ENCODE results near the gene VWA7. TPM values are rescaled to one million over a fixed set of nuclear protein-coding genes. Genes with fewer than 3 reads are reported as not detected.

VWA7 gene
- total RNA-seq, 3 donors from 2014 or later = under 0.01 to 1.6 TPM; not detected in 1

DNA sequence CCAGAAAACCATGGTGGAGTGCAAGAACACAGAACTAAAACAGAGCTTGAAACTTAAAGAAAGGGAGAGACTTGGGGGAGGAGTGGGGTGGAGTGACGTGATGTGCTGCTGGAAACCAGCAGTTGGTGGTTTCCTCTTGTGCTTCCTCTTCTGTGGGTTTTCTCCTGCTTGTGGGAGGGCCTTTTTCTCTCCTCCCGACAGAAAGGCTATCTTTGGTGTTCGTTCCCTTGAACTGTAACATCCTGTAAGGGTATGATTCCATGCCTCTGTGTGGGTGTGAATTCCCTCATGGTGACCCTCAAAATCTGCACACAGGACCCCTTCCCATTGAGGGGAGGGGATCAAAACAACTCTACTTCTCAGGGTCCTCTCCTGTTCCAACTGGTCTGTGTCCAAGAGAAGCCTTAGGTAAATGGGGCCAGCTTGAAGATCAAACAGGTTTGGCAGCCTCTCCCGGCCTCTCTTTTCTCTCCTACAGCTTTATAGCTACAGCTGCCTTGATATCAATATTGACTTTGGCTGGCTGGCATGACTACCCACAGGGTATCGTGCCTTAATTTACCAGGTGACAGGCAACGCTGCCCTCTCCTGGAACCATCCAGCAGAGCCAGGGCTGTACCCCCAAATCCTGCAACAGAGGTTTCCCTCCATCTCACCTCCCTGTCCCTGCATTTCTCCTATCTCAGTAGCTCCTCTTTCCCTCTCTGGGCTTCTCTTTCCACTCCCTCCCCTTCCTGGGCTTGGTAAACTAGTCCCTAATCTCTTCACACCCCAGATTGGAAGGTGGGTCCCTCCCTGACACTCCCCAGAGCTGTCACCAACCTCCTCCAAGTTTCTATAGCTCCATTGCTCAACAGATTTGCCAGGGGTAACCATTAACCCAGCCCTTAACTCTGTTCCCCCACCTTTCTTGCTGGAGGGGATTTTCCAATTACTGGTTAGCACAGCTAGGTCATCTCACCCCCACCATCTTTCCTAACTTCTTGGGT lies 38.8 kb downstream of the VWA7 start:
- TF ChIP-seq POLR2A (IDR thresholded peaks at IDR 0.05) = no peak
- TF ChIP-seq, protein P1, sequence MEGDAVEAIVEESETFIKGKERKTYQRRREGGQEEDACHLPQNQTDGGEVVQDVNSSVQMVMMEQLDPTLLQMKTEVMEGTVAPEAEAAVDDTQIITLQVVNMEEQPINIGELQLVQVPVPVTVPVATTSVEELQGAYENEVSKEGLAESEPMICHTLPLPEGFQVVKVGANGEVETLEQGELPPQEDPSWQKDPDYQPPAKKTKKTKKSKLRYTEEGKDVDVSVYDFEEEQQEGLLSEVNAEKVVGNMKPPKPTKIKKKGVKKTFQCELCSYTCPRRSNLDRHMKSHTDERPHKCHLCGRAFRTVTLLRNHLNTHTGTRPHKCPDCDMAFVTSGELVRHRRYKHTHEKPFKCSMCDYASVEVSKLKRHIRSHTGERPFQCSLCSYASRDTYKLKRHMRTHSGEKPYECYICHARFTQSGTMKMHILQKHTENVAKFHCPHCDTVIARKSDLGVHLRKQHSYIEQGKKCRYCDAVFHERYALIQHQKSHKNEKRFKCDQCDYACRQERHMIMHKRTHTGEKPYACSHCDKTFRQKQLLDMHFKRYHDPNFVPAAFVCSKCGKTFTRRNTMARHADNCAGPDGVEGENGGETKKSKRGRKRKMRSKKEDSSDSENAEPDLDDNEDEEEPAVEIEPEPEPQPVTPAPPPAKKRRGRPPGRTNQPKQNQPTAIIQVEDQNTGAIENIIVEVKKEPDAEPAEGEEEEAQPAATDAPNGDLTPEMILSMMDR (IDR thresholded peaks at IDR 0.05) = peak in 2 of 3 donors; percentile 16 to 46
- DNase-seq (ENCODE audit: low spot score in 2 of 2) = peak; percentile 74 to 81

DNA sequence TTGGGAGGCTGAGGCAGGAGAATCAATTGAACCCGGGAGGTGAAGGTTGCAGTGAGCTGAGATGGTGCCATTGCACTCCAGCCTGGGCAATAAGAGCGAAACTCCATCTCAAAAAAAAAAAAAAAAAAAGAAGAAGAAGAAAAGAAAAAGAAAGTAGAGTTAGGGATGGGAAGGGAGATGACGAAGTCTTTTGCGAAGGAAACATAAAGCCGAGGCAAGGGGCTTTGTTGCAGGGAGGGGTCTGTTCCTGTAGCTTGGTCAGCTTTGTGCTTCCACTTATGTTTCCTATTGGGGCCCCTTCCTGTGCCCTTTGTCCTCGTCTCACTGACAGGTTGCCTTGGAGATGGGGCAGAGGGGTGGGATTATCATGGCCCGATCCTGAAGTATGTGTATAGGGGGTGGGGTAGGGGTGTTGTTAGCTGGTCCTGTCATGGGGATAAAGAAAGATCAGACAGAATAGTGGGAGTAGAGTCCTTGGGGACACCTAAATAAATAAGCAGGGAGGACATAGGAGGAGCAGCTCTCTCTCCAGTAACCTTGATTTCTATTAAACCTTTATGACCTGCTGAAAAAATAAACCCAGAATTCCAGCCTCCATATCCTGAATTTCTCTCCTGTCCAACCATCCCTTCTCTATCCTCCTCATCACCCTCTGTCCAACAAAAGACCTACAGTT lies 39.7 kb downstream of the VWA7 start:
- intact Hi-C loops (cut with DNase I; ENCODE audit: low total_unique reads) = no loop called here
- H3K36me3 ChIP-seq = no peaks in the 10 kb centered on the region
- peak overlapping the region; percentile 95 to 96 for H3K27ac ChIP-seq
- DNase-seq (ENCODE audit: low spot score in 2 of 2) = no peak
- TF ChIP-seq, protein P1 (IDR thresholded peaks at IDR 0.05) = no peak
- TF ChIP-seq POLR2AphosphoS5 (IDR thresholded peaks at IDR 0.05) = no peak
- H3K4me3 ChIP-seq = peak overlapping the region in 2 of 3 donors; percentile 7 to 75
- H3K4me1 ChIP-seq = peaks cover 14 to 35% of the 10 kb centered on the region in 2 donors
- H3K9me3 ChIP-seq = no peaks in the 10 kb centered on the region
- no peaks in the 10 kb centered on the region for H3K27me3 ChIP-seq

More for the DNA sequence above, 38.8 kb downstream of the VWA7 start:
- peaks cover 14 to 35% of the 10 kb centered on the region in 2 donors for H3K4me1 ChIP-seq
- peak overlapping the region in 2 of 3 donors; percentile 7 to 42 for H3K4me3 ChIP-seq
- no peaks in the 10 kb centered on the region for H3K9me3 ChIP-seq
- H3K27ac ChIP-seq = peak overlapping the region; percentile 95 to 96
- H3K36me3 ChIP-seq = no peaks in the 10 kb centered on the region
- no peaks in the 10 kb centered on the region for H3K27me3 ChIP-seq
- intact Hi-C loops (cut with DNase I; ENCODE audit: low total_unique reads) = no loop called here

GRCh38 chr6:31736768-31737314 lies 40.3 kb downstream of the VWA7 start:
- Histone ChIP-seq H3K4me3 (peak overlapping the region; percentile 68 to 76 (median 75)), H3K9me3 (no peaks in the 10 kb centered on the region), H3K4me1 (peaks cover 14 to 35% of the 10 kb centered on the region in 2 donors), H3K27me3 (no peaks in the 10 kb centered on the region), H3K27ac (peak overlapping the region; percentile 95 to 96), H3K36me3 (no peaks in the 10 kb centered on the region)
- intact Hi-C loops (cut with DNase I; ENCODE audit: low total_unique reads) = no loop called here
- TF ChIP-seq, protein P1 (IDR thresholded peaks at IDR 0.05) = no peak
- no peak for TF ChIP-seq POLR2A (IDR thresholded peaks at IDR 0.05)
- no peak for TF ChIP-seq POLR2AphosphoS5 (IDR thresholded peaks at IDR 0.05)
- DNase-seq (ENCODE audit: low spot score in 2 of 2) = no peak

DNA sequence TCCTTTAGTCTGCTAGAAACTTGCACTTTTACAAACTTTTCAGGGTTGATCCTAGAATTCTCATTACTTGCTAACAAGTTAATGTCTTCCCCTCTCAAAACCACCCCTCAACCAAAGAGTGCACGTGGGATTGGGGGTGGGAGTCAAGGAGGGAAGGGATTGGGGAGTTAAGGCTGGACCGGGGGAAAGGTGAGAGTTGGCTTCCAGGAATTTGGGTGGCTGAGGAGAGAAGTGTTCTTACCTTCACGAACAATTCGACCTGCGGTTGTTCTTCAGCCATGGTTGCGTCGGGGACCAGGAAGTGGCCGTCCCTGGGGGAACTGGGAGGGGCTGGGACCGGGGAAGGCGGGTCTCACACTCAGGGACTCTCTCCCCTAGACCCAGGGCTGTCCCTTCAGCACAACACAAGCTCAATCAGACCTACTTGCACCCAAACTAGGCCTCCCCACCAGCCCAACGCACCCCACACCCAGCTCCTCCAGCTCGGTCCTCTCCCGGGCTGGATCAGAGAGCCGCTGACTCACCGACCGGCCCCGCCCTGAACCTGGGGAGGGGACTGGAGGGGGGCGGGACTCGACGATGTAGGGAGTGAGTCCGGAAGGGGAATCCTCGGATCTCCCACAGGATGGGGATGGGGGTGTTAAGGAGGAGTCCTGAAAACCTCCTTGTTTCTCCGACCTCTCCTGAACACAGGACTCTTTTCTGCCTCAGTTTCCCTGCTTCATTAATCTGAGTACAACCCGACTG lies 40.9 kb downstream of the VWA7 start, which contains the start of gene CLIC1:
Gene CLIC1, minus strand, starts transcription at position 510 of the 747 bp plus-strand sequence. Its CDS starts 230 bp downstream, at position 280.
- H3K4me1 ChIP-seq = peaks cover 14 to 35% of the 10 kb centered on the region in 2 donors
- DNase-seq (ENCODE audit: low spot score in 2 of 2) = peak; percentile 88 to 91

More for the DNA sequence above, 40.9 kb downstream of the VWA7 start, which contains the start of gene CLIC1:
- Histone ChIP-seq H3K4me3 (peak within 1 kb of the TSS; percentile 68 to 76 (median 75)), H3K27ac (peak within 1 kb of the TSS; percentile 95 to 96), H3K36me3 (no peaks in the 10 kb centered on the region), H3K27me3 (no peaks in the 10 kb centered on the region), H3K9me3 (no peaks in the 10 kb centered on the region)
- intact Hi-C loops (cut with DNase I; ENCODE audit: low total_unique reads) = no loop called here
- TF ChIP-seq, protein P1 (IDR thresholded peaks at IDR 0.05) = peak in 1 of 3 donors; percentile 3
- TF ChIP-seq POLR2A (IDR thresholded peaks at IDR 0.05) (peak; percentile 96), POLR2AphosphoS5 (IDR thresholded peaks at IDR 0.05) (peak; percentile 93 to 95 (median 94))
